Peyer's patch (tissue), 4 donors: ENCODE results near the gene ESF1. TPM values are rescaled to one million over a fixed set of nuclear protein-coding genes. Genes with fewer than 3 reads are reported as not detected.

Source experiments
- DNase-seq, 3 donors: peaks; one replicate each; pipeline ENCODE4 v3.0.0-alpha.2; 2017 to 2019
- H3K27ac ChIP-seq, 4 donors: fragments of 200-600 bp; sonication (generic); one replicate each; pipeline ENCODE4 v1.5.1; 2016 to 2019
- H3K27me3 ChIP-seq, 2 donors: fragments of 200-600 bp; sonication (generic); one replicate each; pipeline ENCODE4 v1.5.1; 2019
- H3K36me3 ChIP-seq, 3 donors: fragments of 200-600 bp; sonication (generic); one replicate each; pipeline ENCODE4 v1.5.1; 2016 to 2019
- H3K4me1 ChIP-seq, 4 donors: fragments of 200-600 bp; sonication (generic); one replicate each; pipeline ENCODE4 v1.5.1; 2016 to 2019
- H3K4me3 ChIP-seq, 4 donors: fragments of 200-600 bp; sonication (generic); 1 replicate in 3 of 4; 2 replicates in 1 of 4; pipeline ENCODE4 v1.5.1; 2016 to 2019; ENCODE audit warnings: mild to moderate bottlenecking in 1 of 4
- H3K9me3 ChIP-seq, 4 donors: fragments of 200-600 bp; sonication (generic); one replicate each; pipeline ENCODE4 v1.5.1; 2016 to 2019; ENCODE audit warnings: mild to moderate bottlenecking in 1 of 4
- POLR2A ChIP-seq, 2 donors: fragments of 450-650 bp; IDR thresholded peaks; one replicate each; pipeline ENCODE4 v1.5.1; 2017; ENCODE audit warnings: antibody characterized with exemption in 2 of 2, mild to moderate bottlenecking in 2 of 2, moderate library complexity in 2 of 2
- total RNA-seq, 4 donors: library from RNA; depleted of rRNA; stranded (reverse); fragments of >200 nt; gene quantifications; one replicate each; pipeline ENCODE4 v1.1.0, GENCODE V29; 2016
- TF ChIP-seq, protein P1 (sequence below), 6 experiments: fragments of 450-650 bp in 4 of 6; fragments of 200-600 bp in 2 of 6; sonication (generic) in 1 of 6; IDR thresholded peaks; one replicate each; pipeline ENCODE4 v1.5.1; 2017 to 2019; ENCODE audit warnings: antibody characterized with exemption in 6 of 6, mild to moderate bottlenecking in 3 of 6, moderate library complexity in 1 of 6

Gene ESF1
- total RNA-seq, 4 donors from 2014 or later = 7.9 to 26.4 (median 9.6) TPM

DNA sequence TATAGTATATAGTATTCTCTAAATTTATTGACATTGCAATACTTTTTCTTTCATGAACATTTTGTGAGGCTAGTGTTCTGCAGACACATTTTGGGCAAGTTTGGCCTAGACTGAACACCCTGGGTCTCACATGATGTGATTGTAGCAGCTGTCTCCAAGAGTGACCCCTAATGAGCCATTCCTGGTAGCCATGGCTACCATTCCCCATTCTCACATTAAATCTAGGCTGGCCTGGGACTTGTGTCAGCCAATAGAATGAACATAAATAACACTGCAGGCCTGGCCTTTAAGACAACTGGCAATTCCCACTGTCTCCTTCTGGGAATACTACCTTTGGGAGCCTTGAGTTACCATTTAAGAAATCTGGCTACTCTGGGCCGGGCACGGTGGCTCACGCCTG, 108.0 kb downstream of the ESF1 start:
- no peak for DNase-seq
- Histone ChIP-seq H3K4me3 (no peak overlapping the region), H3K9me3 (no peaks in the 10 kb centered on the region), H3K27me3 (no peaks in the 10 kb centered on the region), H3K27ac (no peak overlapping the region), H3K4me1 (no peaks in the 10 kb centered on the region), H3K36me3 (no peaks in the 10 kb centered on the region)
- no peak for TF ChIP-seq POLR2A (IDR thresholded peaks at IDR 0.05)
- TF ChIP-seq, protein P1, sequence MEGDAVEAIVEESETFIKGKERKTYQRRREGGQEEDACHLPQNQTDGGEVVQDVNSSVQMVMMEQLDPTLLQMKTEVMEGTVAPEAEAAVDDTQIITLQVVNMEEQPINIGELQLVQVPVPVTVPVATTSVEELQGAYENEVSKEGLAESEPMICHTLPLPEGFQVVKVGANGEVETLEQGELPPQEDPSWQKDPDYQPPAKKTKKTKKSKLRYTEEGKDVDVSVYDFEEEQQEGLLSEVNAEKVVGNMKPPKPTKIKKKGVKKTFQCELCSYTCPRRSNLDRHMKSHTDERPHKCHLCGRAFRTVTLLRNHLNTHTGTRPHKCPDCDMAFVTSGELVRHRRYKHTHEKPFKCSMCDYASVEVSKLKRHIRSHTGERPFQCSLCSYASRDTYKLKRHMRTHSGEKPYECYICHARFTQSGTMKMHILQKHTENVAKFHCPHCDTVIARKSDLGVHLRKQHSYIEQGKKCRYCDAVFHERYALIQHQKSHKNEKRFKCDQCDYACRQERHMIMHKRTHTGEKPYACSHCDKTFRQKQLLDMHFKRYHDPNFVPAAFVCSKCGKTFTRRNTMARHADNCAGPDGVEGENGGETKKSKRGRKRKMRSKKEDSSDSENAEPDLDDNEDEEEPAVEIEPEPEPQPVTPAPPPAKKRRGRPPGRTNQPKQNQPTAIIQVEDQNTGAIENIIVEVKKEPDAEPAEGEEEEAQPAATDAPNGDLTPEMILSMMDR (IDR thresholded peaks at IDR 0.05) = no peak

GRCh38 chr20:13672690-13673089, 112.0 kb downstream of the ESF1 start:
- Histone ChIP-seq H3K27ac (no peak overlapping the region), H3K4me3 (no peak overlapping the region), H3K4me1 (no peaks in the 10 kb centered on the region), H3K9me3 (no peaks in the 10 kb centered on the region), H3K36me3 (no peaks in the 10 kb centered on the region), H3K27me3 (no peaks in the 10 kb centered on the region)
- TF ChIP-seq POLR2A (IDR thresholded peaks at IDR 0.05) = no peak
- TF ChIP-seq, protein P1 (IDR thresholded peaks at IDR 0.05) = no peak
- no peak for DNase-seq

DNA sequence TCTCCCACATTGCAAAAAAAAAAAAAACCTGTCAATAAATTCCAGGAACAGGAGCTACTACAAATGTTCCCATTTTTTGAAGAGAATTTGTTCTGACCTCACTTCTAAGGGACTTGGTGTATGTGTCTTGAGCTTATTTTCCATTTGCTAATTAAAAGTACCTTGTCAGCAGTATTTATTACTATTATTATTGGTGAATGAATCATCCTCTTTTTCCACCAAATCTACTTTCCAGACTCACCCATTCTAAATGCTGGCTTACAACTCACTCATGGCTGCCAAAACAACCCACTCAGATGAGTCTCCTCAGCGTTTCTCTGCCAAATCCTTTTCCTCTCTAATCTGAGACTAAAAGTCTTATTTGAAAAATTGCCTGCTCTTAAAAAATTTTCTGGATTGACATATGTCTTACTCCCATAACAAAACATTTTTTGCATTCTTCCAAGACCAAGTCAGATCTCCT, 112.8 kb downstream of the ESF1 start:
- Histone ChIP-seq H3K4me1 (no peaks in the 10 kb centered on the region), H3K36me3 (no peaks in the 10 kb centered on the region), H3K27me3 (no peaks in the 10 kb centered on the region), H3K27ac (no peak overlapping the region), H3K9me3 (no peaks in the 10 kb centered on the region), H3K4me3 (no peak overlapping the region)
- TF ChIP-seq, protein P1 (IDR thresholded peaks at IDR 0.05) = no peak
- no peak for TF ChIP-seq POLR2A (IDR thresholded peaks at IDR 0.05)
- no peak for DNase-seq

- Histone ChIP-seq H3K27me3 (no peaks in the 10 kb centered on the region), H3K4me3 (no peak overlapping the region), H3K9me3 (no peaks in the 10 kb centered on the region), H3K27ac (no peak overlapping the region), H3K36me3 (no peaks in the 10 kb centered on the region), H3K4me1 (no peaks in the 10 kb centered on the region)
- TF ChIP-seq, protein P1 (IDR thresholded peaks at IDR 0.05) = no peak
- TF ChIP-seq POLR2A (IDR thresholded peaks at IDR 0.05) = no peak
- no peak for DNase-seq
Observed at GRCh38 chr20:13671512-13671911, 113.2 kb downstream of the ESF1 start.

DNA sequence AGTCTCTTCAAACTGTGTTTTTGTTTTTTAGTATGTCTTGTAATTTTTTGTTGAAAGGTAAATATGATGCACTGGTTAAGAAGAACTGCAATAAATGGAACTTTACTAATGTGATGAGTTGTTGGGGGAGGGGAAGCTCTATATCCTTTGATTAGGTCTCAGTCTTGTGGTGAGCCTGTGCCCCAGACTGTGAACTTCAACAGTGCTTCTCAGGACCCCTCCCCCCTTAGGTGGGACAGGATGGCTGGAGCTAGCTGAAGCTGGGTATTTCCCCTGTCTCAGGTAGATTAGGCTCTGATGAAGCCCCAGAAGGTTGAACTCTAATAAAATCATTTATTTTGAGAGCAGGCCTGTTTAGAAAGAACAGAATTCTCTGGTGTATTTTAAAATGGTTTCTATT, 114.6 kb downstream of the ESF1 start:
- Histone ChIP-seq H3K27ac (no peak overlapping the region), H3K4me3 (no peak overlapping the region), H3K27me3 (no peaks in the 10 kb centered on the region), H3K4me1 (no peaks in the 10 kb centered on the region), H3K36me3 (no peaks in the 10 kb centered on the region), H3K9me3 (no peaks in the 10 kb centered on the region)
- no peak for DNase-seq
- TF ChIP-seq, protein P1 (IDR thresholded peaks at IDR 0.05) = no peak
